ENCODE measurements around the gene ANKRD18A. TPM values are rescaled to one million over a fixed set of nuclear protein-coding genes. Genes with fewer than 3 reads are reported as not detected.

ANKRD18A gene
- total and polyA plus RNA-seq, 10 donors = 0.02 to 3.4 (median 0.68) TPM; not detected in 1

DNA sequence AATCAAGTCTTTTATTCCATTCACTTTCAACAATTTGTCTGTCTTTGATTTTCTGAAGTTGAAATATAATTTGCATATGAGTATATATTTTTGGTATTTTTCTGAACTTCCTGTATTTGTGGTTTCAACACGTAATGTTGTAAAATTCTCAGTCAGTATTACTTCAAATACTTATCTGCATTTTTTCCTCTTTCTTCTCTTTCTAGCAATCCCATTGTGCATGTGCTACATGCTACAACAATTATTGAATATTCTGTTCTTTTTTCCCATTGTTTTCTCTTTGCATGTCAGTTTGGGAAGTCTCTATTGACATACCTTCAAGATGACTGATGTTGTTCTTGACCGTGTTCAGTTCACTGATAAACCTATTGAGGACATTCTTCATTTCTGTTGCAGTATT is 5.6 kb upstream of the ANKRD18A start:
- Histone ChIP-seq H3K4me3 (no peak overlapping the region), H3K27ac (no peak overlapping the region), H3K27me3 (replicated peaks in 1 of 7) (peaks cover 3 to 56% (median 23%) of the 10 kb centered on the region in 7 donors), H3K4me1 (peaks cover 11 to 21% (median 16%) of the 10 kb centered on the region in 6 donors), H3K36me3 (no peaks in the 10 kb centered on the region), H3K9me3 (peaks cover 0 to 34% (median 23%) of the 10 kb centered on the region in 8 donors)
- intact Hi-C loops (cut with DNase I; ENCODE audit: low total_unique reads) = no loop called here
- no peak for DNase-seq
- WGBS, 5 donors = 40 to 56% (median 48%) methylated on average over 2 of the region's 2 CpGs
- TF ChIP-seq POLR2A (IDR thresholded peaks at IDR 0.05) (no peak), POLR2AphosphoS5 (IDR thresholded peaks at IDR 0.05) (no peak), CTCF (IDR thresholded peaks at IDR 0.05 in 8 of 11, conservative IDR thresholded peaks at IDR 0.05 in 3 of 11) (no peak)

DNA sequence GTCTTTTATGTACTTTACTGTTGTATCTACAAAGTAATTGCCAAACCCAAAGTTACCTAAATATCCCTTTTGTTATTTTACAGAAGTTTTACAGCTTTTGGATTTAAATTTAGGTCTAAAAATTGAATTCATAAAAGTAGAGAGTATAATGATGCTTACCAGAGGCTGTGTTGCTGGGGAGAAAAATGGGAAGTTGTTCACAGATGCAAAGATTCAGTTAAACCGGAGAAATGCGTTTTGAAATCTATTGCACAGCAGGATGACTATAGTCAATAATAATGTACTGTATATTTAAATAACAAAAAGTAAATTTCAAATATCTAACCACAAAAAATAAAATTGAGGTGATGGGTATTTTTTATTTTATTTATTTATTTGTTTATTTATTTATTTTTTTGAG is 2.6 kb upstream of the ANKRD18A start:
- no peak overlapping the region for H3K4me3 ChIP-seq
- no peaks in the 10 kb centered on the region for H3K36me3 ChIP-seq
- H3K27me3 ChIP-seq (replicated peaks in 1 of 7) = peaks cover 8 to 87% (median 45%) of the 10 kb centered on the region in 7 donors
- intact Hi-C loops (cut with DNase I; ENCODE audit: low total_unique reads) = no loop called here
- 24 to 64% (median 32%) methylated on average over 2 of the region's 2 CpGs for WGBS, 5 donors
- DNase-seq = no peak
- TF ChIP-seq POLR2AphosphoS5 (IDR thresholded peaks at IDR 0.05) (no peak), POLR2A (IDR thresholded peaks at IDR 0.05) (no peak), CTCF (IDR thresholded peaks at IDR 0.05 in 8 of 11, conservative IDR thresholded peaks at IDR 0.05 in 3 of 11) (no peak)
- H3K9me3 ChIP-seq = peaks cover 0 to 34% (median 23%) of the 10 kb centered on the region in 8 donors
- no peak overlapping the region for H3K27ac ChIP-seq
- peaks cover 21 to 40% (median 32%) of the 10 kb centered on the region in 6 donors for H3K4me1 ChIP-seq

DNA sequence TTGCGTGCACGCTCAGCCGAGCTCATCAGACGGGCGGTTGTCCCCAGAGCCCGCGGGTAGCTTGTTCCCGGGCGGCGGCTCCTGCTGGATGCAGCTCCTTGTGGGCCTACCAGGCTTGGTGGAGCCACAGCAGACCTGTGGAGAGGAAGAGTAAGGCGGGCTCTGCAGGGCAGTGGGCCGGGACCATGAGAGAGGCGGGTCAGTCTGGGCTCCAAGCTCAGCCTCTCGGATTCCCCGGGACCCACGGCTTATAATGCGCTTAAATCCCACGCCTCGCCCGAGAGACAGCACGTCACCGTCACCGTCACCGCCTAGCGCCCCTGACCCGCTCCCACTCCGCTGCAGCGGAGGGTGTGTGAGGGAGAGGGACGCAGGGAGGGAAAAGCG is 1.9 kb upstream of the ANKRD18A start:
- DNase-seq = peak; percentile 82
- Histone ChIP-seq H3K36me3 (no peaks in the 10 kb centered on the region), H3K27me3 (replicated peaks in 1 of 7) (peaks cover 8 to 89% (median 49%) of the 10 kb centered on the region in 7 donors), H3K4me1 (peaks cover 21 to 40% (median 32%) of the 10 kb centered on the region in 6 donors), H3K9me3 (peaks cover 0 to 34% (median 23%) of the 10 kb centered on the region in 8 donors), H3K27ac (peak overlapping the region in 2 of 8 donors; percentile 36 to 45), H3K4me3 (peak overlapping the region in 6 of 8 donors; percentile 55 to 79 (median 56))
- intact Hi-C loops (cut with DNase I; ENCODE audit: low total_unique reads) = no loop called here
- TF ChIP-seq POLR2AphosphoS5 (IDR thresholded peaks at IDR 0.05) = no peak
- TF ChIP-seq POLR2A (IDR thresholded peaks at IDR 0.05) = no peak
- TF ChIP-seq CTCF (IDR thresholded peaks at IDR 0.05 in 8 of 11, conservative IDR thresholded peaks at IDR 0.05 in 3 of 11) = no peak
- 2 to 12% (median 5%) methylated on average over 27 to 30 of the region's 30 CpGs for WGBS, 5 donors

- no peak for TF ChIP-seq POLR2AphosphoS5 (IDR thresholded peaks at IDR 0.05)
- TF ChIP-seq POLR2A (IDR thresholded peaks at IDR 0.05) = no peak
- no peak for TF ChIP-seq CTCF (IDR thresholded peaks at IDR 0.05 in 8 of 11, conservative IDR thresholded peaks at IDR 0.05 in 3 of 11)
- Histone ChIP-seq H3K27me3 (replicated peaks in 1 of 7) (peaks cover 8 to 89% (median 55%) of the 10 kb centered on the region in 7 donors), H3K27ac (peak overlapping the region in 3 of 8 donors; percentile 36 to 45 (median 37))
Measured at GRCh38 chr9:38621434-38622287, 1.3 kb upstream of the ANKRD18A start.

More at GRCh38 chr9:38621434-38622287, 1.3 kb upstream of the ANKRD18A start:
- Histone ChIP-seq H3K9me3 (peaks cover 0 to 32% (median 23%) of the 10 kb centered on the region in 8 donors), H3K36me3 (no peaks in the 10 kb centered on the region), H3K4me1 (peaks cover 21 to 40% (median 32%) of the 10 kb centered on the region in 6 donors), H3K4me3 (peak overlapping the region; percentile 43 to 79 (median 55))
- 1 to 5% (median 2%) methylated on average over 20 to 67 of the region's 67 CpGs for WGBS, 5 donors
- peak; percentile 86 for DNase-seq
- intact Hi-C loops (cut with DNase I; ENCODE audit: low total_unique reads) = no loop called here

Measured in spleen (tissue), 11 donors.